GM21367 (cell line): ENCODE data around the gene CENPS.

Experiments used
- ATAC-seq: cut with Tn5 transposase; IDR thresholded peaks from one replicate; pipeline ENCODE4 v1.9.1; 2021; ENCODE audit not compliant: unreplicated experiment

The CENPS gene

GRCh38 chr1:10489291-10490055 lies 59.2 kb downstream of the CENPS start:
- ATAC-seq, result no peak

GRCh38 chr1:10490286-10490970 lies 60.2 kb downstream of the CENPS start:
- ATAC-seq, result no peak
